ENCODE measurements around the gene RHEX. TPM values are rescaled to one million over a fixed set of nuclear protein-coding genes. Genes with fewer than 3 reads are reported as not detected.

Gene RHEX
- total RNA-seq, 1 donor from 2014 or later: 0.53 TPM

DNA sequence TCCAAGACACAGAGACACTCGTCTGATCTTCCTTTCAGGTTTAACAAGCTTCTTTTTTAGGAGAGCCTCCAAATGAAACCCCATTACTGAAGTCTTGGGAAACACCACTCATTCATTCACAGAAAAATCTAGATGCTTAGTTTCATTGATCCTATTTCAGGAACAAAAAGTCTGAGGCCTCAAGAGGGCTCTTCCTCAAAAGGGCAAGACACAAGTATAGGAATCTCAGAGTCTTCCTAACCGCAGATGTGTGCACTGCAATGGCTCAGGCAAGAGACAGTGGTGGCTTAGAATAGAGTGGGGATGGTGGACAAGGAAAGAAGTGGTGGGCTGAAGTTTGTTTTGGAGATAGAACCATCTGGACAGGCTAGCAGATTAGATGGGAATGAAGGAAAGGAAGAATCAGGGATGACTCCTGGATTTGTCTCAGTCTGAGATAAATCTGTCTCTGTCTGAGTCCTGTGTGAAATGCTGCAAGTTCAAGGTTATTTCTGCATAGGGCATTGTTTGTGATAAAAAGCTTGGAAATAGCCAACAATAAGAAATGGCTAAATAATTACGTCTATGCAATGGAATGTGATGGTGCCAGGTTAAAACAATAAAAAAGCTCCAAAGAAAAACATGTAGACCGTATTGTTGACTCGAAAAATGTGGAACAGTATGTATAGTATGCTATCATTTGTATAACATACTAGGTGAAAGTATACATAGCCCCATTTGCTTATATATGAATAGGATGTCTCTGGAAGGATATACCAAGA, 20.4 kb upstream of the RHEX start:
- H3K9me3 ChIP-seq: no peaks in the 10 kb centered on the region
- H3K4me3 ChIP-seq: no peak overlapping the region
- intact Hi-C loops (cut with DNase I): loop anchor here (5.0 kb wide), 1 partner anchor 75 kb away; no protein-coding TSS in a partner anchor

DNA sequence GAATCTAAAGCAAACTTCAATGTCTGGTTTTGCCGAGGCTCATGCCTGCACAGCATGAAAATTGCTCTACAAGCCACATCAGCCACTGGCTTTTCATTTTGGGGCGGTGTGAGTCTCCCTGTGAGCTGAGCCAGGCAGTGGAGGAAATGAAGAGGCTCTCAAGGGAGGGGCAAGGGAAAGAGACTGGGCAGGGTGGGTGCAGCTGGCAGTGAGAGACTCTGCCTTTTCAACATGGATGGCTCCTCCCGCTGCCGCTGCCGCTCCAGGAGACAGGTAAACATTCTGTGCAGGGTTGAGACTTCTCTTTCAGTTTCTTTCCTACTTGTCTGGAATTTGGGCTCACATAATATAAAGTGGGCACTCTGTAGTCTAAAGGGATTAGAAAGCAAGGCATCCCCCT, 17.9 kb upstream of the RHEX start:
- Histone ChIP-seq H3K4me1 (no peaks in the 10 kb centered on the region), H3K27ac (no peak overlapping the region), H3K27me3 (no peaks in the 10 kb centered on the region), H3K4me3 (no peak overlapping the region), H3K9me3 (no peaks in the 10 kb centered on the region), H3K36me3 (no peaks in the 10 kb centered on the region)
- intact Hi-C loops (cut with DNase I): no loop called here
- DNase-seq (ENCODE audit: low spot score in 2 of 2): no peak
- TF ChIP-seq, protein P1, sequence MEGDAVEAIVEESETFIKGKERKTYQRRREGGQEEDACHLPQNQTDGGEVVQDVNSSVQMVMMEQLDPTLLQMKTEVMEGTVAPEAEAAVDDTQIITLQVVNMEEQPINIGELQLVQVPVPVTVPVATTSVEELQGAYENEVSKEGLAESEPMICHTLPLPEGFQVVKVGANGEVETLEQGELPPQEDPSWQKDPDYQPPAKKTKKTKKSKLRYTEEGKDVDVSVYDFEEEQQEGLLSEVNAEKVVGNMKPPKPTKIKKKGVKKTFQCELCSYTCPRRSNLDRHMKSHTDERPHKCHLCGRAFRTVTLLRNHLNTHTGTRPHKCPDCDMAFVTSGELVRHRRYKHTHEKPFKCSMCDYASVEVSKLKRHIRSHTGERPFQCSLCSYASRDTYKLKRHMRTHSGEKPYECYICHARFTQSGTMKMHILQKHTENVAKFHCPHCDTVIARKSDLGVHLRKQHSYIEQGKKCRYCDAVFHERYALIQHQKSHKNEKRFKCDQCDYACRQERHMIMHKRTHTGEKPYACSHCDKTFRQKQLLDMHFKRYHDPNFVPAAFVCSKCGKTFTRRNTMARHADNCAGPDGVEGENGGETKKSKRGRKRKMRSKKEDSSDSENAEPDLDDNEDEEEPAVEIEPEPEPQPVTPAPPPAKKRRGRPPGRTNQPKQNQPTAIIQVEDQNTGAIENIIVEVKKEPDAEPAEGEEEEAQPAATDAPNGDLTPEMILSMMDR (IDR thresholded peaks at IDR 0.05): no peak

More for the DNA sequence above, 20.4 kb upstream of the RHEX start:
- TF ChIP-seq, protein P1 (IDR thresholded peaks at IDR 0.05): no peak
- no peaks in the 10 kb centered on the region for H3K36me3 ChIP-seq
- no peaks in the 10 kb centered on the region for H3K27me3 ChIP-seq
- no peak for DNase-seq (ENCODE audit: low spot score in 2 of 2)
- no peak overlapping the region for H3K27ac ChIP-seq
- no peaks in the 10 kb centered on the region for H3K4me1 ChIP-seq

DNA sequence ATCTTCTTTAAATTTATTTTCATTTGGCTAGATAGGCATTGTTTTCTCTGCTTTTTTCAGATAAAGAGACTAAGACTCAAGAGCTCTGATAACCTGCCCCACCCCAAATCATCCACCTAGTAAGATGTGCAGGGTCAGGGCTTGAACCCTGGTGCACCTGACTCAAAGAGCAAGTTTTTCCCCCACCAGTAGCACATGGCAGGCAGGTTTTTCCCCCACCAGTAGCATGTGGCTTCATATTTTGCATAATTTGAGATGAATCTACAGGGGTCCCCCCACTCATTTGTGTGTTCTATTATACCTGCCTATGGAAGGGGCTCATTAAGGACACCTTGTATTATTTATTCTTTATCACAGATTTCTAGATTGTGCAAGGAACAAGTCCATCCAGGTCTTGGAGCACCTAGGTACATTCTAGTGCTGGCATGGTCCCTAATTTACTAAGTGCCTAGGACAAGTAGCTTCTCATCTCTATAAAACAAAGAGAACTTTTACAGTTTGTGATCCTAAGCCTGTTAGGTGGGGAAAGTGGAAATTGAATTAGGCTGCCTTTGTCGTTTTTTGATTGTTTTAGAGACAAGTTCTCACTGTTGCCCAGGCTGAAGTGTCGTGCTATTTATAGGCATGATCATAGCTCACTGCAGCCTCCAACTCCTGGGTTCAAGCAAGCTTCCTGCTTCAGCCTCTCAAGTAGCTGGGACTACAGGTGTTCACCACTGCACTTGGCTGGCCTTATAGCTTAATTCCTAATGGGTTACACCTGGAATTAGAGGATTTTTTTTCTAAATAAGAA, 16.1 kb upstream of the RHEX start:
- H3K27ac ChIP-seq: no peak overlapping the region
- no peaks in the 10 kb centered on the region for H3K36me3 ChIP-seq
- intact Hi-C loops (cut with DNase I): no loop called here
- H3K9me3 ChIP-seq: no peaks in the 10 kb centered on the region
- DNase-seq (ENCODE audit: low spot score in 2 of 2): no peak
- no peaks in the 10 kb centered on the region for H3K4me1 ChIP-seq
- H3K27me3 ChIP-seq: no peaks in the 10 kb centered on the region
- TF ChIP-seq, protein P1 (IDR thresholded peaks at IDR 0.05): no peak
- no peak overlapping the region for H3K4me3 ChIP-seq

DNA sequence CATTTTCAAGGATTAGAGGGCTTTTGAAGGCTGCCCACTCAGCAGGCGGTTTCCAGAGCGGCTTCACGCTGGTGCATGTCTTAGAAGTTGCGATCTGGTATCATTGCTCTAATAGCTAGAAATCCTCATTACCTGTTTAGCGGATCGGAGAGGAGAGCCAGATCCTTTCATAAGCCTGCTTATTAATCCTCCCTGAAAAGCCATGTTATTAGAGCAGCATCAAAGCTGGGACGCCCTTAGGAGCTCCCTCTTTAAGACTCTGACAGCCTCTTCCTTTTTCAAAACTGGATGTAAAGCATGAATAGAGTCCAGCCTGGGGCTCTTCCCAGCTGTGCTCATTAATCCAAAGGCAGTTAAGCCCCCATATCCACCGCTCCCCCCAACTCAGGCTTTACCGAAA, 15.4 kb upstream of the RHEX start:
- no peak overlapping the region for H3K4me3 ChIP-seq
- no peak for DNase-seq (ENCODE audit: low spot score in 2 of 2)
- TF ChIP-seq, protein P1 (IDR thresholded peaks at IDR 0.05): no peak
- intact Hi-C loops (cut with DNase I): no loop called here
- no peak overlapping the region for H3K27ac ChIP-seq
- no peaks in the 10 kb centered on the region for H3K4me1 ChIP-seq
- no peaks in the 10 kb centered on the region for H3K36me3 ChIP-seq
- no peaks in the 10 kb centered on the region for H3K9me3 ChIP-seq
- H3K27me3 ChIP-seq: no peaks in the 10 kb centered on the region

DNA sequence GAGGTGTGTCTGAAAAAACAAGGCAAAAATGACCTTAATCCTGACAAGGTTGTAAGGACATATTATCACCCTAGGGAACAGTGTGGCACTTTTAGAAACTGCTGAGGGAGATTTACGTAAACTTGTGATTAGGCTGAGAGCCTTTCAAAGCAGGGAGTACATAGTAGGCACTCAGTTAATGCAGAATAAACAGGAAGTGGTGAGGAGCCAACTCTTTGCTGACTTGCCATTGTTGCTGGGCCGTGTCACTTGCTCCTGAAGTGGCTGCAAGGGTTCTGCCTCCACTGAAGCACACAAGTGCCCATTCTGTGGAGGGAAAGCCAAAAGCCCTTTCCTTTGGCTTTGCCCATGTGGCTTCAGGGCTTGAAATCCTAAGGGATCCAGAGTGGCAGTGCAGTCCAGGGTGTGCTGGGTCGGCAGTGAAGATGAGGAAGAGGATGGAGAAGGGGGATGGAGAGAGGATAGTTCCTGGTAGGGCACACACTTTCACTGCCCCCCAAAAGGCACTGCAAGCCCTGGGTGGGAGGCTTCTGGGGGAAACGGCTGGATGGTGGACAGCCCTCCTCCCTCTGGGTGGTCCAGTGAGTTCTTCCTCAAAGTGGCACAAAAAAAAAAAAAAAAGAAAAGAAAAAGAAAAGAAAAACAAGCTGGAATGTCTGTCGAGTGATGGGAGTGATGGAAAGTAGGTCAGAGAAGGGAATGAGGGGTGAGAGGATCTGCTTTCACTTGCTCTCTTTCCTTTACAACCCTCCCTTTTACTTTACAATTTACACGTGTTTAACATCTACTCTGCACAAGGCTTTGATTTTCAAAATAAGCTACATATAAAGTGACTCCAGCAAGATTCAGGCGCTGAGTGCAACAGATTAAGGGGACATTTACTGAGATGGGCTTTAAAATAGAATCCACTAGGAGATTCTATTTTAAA, 13.7 kb upstream of the RHEX start:
- no peak overlapping the region for H3K4me3 ChIP-seq
- no peaks in the 10 kb centered on the region for H3K9me3 ChIP-seq
- H3K27me3 ChIP-seq: no peaks in the 10 kb centered on the region
- no peak for DNase-seq (ENCODE audit: low spot score in 2 of 2)
- no peak overlapping the region for H3K27ac ChIP-seq
- intact Hi-C loops (cut with DNase I): no loop called here
- H3K4me1 ChIP-seq: no peaks in the 10 kb centered on the region
- no peaks in the 10 kb centered on the region for H3K36me3 ChIP-seq
- TF ChIP-seq, protein P1 (IDR thresholded peaks at IDR 0.05): no peak

All from ascending aorta (tissue), 2 donors.